ENCODE measurements around the gene ACOX3. TPM values are rescaled to one million over a fixed set of nuclear protein-coding genes. Genes with fewer than 3 reads are reported as not detected.

ACOX3 gene
- total and polyA plus RNA-seq, 2 of the 8 experiments (the other 6 are each of a cell fraction or from before 2014, with no cell fraction given) = 2.5 to 9.9 TPM

DNA sequence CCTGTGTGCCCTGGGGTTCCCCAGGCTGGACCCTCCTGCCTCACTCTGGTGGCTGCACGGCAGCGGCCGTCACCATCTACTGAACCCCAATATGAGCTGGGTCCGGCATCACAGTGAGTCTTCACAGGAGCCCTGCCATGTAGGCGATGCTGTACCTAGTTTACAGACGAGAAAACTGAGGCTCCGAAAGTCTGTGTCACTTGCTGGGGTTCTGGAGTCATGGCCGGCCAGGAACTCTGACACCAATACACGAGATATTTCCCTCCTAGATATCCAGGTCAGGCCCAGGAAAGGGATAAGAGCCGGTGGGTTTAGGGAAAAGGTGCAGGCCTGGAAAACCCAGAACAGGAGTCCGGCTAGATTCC lies 96.6 kb downstream of the ACOX3 start (continued):
- TF ChIP-seq, protein P1, sequence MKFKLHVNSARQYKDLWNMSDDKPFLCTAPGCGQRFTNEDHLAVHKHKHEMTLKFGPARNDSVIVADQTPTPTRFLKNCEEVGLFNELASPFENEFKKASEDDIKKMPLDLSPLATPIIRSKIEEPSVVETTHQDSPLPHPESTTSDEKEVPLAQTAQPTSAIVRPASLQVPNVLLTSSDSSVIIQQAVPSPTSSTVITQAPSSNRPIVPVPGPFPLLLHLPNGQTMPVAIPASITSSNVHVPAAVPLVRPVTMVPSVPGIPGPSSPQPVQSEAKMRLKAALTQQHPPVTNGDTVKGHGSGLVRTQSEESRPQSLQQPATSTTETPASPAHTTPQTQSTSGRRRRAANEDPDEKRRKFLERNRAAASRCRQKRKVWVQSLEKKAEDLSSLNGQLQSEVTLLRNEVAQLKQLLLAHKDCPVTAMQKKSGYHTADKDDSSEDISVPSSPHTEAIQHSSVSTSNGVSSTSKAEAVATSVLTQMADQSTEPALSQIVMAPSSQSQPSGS (IDR thresholded peaks at IDR 0.05; ENCODE audit: low read length) = no peak
- TF ChIP-seq EP300 (IDR thresholded peaks at IDR 0.05; ENCODE audit: borderline replicate concordance in 1 of 2, low read depth in 2 of 2, low read length in 2 of 2) (no peak), GABPA (IDR thresholded peaks at IDR 0.05; ENCODE audit: borderline replicate concordance, insufficient read depth, low read length) (no peak), POU5F1 (IDR thresholded peaks at IDR 0.05; ENCODE audit: low read depth, low read length) (no peak), GTF2F1 (IDR thresholded peaks at IDR 0.05; ENCODE audit: borderline replicate concordance, low read depth, low read length) (no peak)
